SKM-1 treated with dmso at 0.1 percent for 144 hours (cell line): ENCODE measurements around the gene ABAT.

Experiments
- DNase-seq: peaks from one replicate; lab custom pipeline; 2025; ENCODE audit not compliant: unreplicated experiment; lab: John Stamatoyannopoulos, UW

ABAT gene

DNA sequence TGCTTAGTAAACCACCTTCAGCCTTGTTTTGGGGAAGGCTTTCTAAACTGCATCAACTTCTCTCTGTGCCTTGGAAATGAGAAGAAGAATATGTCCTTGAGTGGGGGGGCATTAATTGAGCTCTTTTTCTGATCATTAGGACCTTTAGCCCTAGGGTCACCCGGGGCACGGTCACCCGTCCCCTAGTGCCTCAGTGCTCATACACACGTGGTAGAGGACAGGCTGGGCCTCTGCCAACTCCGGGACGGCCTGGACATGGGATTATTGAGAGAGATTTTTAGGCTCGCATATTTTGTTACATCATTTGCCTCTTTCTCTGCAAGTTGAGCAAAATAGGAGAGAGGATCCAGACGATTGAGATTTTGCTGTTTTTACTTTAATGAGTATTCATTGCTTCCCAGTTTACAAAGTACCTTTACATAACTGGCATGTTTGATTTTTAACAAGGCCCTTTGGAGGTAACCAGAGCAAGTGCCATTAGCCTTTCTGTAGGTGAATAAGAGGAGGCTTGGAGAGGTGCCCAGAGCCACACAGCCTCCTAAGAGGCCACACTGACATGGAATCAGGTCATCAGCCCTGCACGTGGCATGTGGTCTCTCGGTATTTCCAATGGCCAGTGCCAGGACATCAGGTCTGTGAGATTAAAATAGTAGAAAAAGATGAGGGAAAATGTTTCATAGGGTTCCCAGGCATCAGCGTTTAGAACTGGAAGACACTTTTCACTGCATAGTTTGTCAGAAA lies 134.4 kb downstream of the ABAT start:
- DNase-seq, result no peak

DNA sequence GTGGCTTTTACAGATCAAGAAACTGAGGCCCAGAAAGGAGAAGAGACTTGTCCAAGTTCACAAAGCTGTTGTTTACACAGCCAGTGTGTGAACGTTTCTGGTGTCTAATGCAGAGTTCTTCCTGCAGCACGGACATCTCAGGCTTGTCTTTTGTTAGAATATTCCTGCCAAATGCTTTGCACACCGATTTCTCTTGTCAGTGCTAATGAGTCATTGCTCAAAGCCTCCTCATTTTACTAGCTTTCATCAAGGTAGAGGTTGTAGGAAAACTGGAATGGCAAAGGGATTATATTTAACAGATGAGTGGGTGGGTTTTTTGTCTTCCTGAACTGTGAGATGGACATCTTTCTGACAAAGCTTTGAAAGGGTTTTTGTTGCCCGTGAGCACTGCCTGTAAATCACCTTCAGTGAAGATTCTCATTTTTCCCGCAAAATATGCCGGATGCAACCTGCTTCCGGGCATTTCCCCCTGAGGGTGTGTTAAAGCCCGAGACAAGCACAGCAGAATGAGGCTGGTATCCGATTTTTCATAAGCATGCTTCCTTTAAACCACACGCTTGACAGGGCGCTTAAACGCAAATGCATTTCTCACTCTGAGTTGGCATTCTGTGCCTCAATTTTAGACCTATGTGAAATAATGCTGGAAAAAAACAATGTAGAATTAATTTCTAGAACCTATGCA lies 137.9 kb downstream of the ABAT start:
- no peak for DNase-seq

DNA sequence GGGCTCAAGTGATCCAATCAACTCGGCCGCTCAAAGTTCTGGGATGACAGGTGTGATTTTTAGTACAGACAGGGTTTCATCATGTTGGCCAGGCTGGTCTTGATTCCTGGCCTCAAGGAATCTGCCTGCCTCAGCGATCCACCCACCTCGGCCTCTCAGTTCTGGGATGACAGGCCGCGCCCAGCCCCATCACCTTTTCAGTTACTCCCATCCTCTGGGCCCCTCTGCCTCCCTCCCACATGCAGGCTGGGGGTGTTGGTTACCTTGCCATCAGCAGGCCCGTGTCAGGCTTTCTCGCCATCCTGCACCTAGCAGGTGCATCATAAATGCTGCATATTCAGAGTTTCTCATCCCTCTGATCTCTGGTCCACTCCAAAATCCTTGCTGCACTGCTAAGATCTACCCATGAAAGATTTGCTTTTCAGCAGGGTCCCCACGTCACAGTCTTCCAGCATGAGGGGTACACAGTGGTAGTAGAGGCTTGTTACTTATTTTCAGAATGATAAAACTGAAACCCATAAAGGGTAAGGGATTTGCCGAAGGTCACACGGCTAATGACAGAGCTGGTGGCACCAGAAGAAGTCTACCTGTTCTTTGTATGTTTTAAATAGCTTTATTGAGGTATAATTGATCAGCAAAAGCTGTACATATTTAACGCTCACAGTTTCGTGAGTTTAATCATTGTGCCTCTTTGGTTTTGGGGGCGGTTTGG lies 139.8 kb downstream of the ABAT start:
- DNase-seq, result no peak

DNA sequence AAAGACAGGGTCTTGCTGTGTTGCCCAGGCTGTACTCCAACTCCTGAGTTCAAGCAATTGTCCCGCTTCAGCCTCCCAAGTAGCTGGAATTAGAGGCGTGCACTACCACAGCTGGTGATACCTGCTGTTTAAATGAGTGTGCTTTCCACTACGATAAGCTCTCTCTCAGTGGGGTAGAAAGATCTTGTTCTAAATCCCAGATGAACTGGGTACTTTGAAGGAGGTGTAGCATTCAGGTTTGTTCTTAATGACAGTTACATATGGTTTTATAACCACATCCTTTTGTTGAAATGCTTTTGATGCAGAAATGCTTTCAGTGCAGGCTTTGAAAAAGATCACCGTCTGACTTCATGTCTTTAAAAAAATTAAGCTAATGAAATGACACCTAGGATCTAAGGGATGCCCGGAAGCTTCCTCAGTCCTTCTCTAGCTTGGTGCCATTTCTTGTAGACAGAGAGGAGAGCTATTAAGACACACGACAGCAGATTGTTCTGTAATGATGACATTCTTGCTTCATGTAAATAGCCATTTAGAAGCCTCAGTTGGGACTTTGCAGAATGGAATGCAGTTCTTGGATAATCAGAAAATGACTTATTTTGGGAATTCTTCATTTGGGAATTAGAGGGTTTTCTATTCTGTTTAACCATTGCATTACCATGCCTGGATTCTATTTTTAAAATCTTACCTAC lies 142.7 kb downstream of the ABAT start:
- DNase-seq, result no peak

DNA sequence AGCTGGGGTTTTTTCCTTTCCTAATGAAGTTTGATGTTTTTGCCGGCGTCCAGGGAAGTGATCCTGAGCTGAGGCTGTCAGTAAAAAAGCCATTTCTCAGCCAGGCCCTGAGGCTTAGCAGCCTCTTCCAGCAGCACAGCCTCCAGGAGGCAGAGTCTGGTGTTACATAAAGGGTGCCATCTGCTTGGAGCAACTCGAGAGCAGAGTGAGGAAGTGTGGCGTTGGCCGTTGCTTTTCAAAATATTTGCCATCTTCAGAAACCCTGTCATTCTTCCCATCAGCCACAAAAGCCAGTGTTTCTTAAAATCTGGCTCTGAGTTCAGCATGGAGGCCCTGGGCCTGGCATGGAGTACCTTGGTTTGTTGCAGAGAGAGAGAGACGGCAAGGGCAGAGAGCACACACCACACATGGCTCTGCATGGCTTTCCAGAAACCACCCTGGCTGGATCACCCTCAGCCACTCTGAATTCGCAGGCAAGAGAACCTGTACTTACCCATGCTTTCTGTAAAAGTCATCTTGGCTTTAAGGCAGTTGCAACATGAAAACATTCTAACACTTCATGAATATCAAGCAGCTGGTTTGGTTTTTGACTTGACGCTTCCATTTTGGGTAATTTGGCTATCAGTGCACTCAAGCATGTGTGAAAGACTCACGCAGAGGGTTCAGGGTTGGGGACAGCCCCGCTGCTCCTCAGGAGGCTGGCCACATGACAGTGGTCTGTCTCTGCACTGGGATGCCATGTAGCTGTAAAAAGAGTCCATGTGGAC lies 144.3 kb downstream of the ABAT start:
- DNase-seq, result no peak

DNA sequence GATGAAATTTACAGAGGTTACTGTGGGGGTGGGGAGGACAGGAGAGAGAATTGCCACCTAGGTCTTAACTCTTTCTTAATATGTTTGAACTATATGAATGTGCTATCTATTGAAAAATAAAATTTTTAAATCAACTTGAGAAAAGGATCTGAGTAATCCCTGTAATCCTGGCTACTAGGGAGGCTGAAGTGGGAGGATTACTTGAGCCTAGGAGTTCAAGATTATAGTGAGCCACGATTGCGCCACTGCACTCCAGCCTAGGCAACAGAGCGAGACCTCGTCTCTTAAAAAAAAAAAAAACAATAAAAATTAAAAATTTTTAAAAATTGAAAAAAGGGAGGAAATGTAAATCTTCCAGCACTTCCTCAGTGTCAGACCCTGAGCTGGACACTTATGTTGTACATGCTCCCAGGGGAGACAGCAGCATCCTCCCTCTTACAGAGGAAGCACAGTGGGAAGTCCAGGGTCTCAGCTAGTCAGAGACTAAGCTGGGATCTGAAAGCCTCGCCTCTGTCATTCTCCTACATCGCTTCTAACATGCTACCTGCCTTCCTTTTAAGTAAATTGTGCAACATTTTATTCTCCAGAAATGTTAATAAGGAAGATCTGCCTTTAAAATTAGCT lies 145.1 kb downstream of the ABAT start:
- DNase-seq, result no peak

DNA sequence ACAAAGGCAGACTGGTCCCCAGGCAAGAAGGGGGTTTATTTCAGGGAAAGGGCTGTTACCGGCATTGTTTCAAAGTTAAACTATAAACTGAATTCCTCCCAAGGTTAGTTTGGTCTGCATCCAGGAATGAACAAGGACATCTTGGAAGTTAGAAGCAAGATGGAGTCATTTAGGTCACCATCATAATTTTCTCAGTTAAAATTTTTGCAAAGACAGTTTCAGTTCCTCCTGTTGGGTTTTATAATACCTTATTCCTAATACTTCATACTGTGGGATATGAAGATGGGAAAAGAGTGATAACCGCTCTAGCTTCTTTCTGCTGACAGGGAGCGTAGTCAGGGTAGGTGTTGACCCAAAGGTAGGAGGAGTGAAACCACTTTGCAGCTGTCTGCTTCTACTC lies 148.0 kb downstream of the ABAT start:
- DNase-seq, result no peak

DNA sequence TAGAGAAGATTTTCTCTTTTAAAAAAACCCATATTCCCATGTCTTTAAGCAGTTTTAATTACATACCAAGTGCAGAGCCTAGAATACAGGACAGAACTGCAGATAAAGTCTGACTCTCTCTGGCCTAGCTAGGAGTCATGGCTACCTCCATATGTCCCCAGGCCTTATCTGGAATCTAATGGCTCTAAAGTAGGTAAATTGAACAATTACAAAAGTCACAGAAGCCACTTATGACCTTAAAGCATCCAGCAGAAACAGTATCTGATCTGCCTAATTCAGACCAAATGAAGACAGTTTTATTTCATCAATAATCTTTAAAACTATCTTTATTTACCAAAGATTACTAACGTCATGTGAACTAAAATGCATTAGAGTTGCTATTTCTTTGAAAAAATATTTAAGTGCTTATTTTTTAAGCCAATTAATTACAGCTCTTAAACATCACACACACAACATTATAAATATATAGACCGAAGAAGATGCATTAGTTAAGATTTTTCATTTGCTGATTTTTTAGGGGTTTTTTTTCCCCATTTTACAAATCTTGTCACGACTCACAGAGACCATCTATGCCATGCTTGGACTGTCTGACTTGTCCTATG lies 152.0 kb downstream of the ABAT start:
- no peak for DNase-seq

DNA sequence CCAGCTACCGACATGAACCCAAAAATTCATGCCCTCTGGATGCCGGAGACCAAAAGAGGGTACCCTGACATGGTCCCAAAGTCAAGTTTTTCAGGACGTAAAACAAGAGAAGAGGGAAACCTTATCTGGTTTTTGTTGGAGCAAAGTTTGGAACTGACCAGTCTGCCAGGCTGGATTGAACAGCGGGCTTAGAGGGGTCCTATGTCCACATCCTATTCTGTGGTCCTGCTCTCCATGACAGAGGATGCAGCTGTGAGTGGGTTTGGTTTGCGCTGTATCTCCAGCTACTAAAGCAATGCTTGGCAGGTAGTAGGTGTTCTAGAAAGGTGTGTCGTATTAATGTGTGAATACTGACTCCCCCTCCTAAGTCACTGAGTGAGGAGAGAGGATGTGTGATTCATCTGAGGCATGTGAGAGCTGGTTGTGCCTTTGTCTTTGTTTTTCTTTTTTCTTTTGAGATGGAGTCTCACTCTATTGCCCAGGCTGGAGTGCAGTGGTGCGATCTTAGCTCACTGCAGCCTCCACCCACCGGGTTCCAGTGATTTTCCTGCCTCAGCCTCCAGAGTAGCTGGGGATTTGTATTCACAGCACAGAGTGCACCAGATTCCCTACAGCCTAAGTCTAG lies 154.2 kb downstream of the ABAT start:
- no peak for DNase-seq

DNA sequence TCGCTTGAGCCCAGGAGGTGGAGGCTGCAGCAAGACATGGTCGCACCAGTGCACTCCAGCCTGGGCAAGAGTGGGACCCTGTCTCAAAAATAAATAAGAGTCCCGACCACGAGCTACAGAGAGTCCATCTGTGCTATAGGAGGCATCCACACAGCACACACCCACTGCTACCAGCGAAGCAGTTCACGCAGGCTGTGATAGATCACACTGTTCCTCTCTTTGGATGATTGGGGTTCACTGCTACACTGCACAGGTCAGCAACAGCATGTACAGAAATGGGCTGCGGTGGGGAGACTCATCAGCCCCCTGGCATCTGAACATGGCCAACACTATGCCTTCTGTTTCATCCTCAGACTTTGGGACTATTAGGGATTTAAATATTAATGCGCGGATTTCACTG lies 157.0 kb downstream of the ABAT start:
- DNase-seq, result no peak

DNA sequence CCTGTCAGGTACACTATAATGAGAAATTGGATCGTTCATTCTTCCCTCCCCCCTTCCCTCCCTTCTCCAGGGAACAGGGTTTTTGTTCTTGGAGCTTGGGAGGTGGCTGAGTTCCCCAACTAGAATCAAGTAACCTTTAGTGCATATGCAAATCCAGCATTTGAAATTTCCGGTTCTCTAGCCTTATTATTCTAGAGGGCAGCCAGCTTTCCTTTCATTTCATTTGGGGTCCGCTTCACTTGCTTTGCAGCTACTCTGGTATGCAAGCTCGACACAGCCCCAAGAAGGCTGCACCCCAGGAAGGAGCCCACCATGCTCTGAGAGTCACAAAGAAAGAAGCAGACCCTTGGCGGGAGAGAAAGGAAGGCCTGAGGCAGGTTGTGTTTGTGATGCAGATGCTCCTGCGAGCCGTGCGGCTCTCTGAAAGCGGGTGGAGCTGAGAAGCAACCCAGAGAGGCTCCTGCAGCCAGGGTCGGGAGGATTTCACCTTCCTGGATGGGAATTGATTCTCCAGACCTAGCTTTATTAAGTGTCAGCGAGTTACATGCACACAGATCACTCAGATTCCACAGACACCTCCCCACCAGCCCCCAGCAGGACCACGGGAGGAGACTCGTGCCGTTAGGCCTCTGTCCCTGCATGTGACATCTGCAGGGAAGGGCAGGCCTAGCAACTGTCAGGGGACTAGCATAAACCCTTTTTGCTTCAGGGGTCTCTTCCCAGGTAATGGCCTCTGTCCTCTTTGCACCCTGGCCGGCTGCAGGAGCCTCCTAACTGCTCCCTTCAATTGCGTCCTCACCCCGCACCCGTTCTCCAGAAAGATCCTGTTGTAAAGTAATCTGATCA lies 157.7 kb downstream of the ABAT start:
- DNase-seq, result no peak

DNA sequence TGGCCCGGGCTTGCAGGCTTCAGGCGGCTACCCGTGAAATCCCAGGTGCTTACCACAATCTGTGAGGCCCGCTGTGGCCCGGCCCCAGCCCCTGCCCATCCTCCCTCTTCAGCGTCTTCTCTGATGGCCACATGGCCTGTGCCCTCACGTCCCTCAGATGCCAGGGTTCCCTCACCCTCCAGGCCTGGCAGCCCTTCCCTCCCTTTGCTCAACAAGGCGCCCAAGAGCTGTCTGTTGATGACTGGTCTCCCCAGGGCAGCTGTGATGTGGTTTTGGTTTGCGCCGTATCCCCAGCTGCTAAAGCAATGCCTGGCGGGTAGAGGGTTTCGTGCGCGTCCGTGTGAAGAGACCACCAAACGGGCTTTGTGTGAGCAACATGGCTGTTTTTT lies 158.3 kb downstream of the ABAT start:
- DNase-seq, result no peak
